ENCODE measurements around the gene NCKAP5.

NCKAP5 gene

DNA sequence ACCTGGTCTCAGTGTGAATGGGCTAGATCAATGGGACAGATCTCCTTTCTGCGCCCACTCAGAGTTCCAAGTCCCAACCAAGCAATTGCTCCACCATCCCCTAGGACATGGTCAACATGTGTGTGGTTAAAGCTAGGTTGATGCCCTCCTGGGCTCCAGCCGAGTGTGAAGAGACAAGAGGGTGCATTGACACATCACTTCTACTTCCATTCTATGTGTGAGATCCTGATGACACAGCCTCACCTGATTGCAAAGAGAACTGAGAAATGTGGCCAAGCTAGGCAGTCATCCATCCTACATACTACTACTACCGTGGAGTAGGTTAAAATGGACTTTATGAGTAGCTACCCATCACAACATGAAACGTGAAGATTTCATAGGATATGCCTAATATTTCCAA, 106.8 kb downstream of the NCKAP5 start:
- Histone ChIP-seq H3K36me3 (ENCODE audit: insufficient read depth, insufficient read length, low read length) (no peaks in the 10 kb centered on the region), H3K9me3 (ENCODE audit: insufficient read depth, low read length) (no peaks in the 10 kb centered on the region), H3K27me3 (ENCODE audit: insufficient read depth, insufficient read length) (no peaks in the 10 kb centered on the region), H3K4me1 (ENCODE audit: insufficient read depth, insufficient read length) (no peaks in the 10 kb centered on the region), H3K9ac (ENCODE audit: insufficient read length, low read depth) (no peak overlapping the region), H3K4me3 (ENCODE audit: insufficient read length, low read depth) (no peak overlapping the region)
- DNase-seq (ENCODE audit: low read depth, low spot score) = no peak
- TF ChIP-seq YY1 (IDR thresholded peaks at IDR 0.05; ENCODE audit: insufficient read depth, insufficient read length) (no peak), ZNF274 (IDR thresholded peaks at IDR 0.05; ENCODE audit: low read depth, low read length) (no peak), SUZ12 (IDR thresholded peaks at IDR 0.05; ENCODE audit: extremely low read depth, insufficient read depth, insufficient read length) (no peak)

- Histone ChIP-seq H3K4me1 (ENCODE audit: insufficient read depth, insufficient read length) (no peaks in the 10 kb centered on the region), H3K9me3 (ENCODE audit: insufficient read depth, low read length) (no peaks in the 10 kb centered on the region), H3K4me3 (ENCODE audit: insufficient read length, low read depth) (no peak overlapping the region), H3K9ac (ENCODE audit: insufficient read length, low read depth) (no peak overlapping the region), H3K36me3 (ENCODE audit: insufficient read depth, insufficient read length, low read length) (no peaks in the 10 kb centered on the region), H3K27me3 (ENCODE audit: insufficient read depth, insufficient read length) (no peaks in the 10 kb centered on the region)
- no peak for DNase-seq (ENCODE audit: low read depth, low spot score)
- TF ChIP-seq YY1 (IDR thresholded peaks at IDR 0.05; ENCODE audit: insufficient read depth, insufficient read length) (no peak), ZNF274 (IDR thresholded peaks at IDR 0.05; ENCODE audit: low read depth, low read length) (no peak), SUZ12 (IDR thresholded peaks at IDR 0.05; ENCODE audit: extremely low read depth, insufficient read depth, insufficient read length) (no peak)
Measured at GRCh38 chr2:133459590-133459989, 108.7 kb downstream of the NCKAP5 start.

DNA sequence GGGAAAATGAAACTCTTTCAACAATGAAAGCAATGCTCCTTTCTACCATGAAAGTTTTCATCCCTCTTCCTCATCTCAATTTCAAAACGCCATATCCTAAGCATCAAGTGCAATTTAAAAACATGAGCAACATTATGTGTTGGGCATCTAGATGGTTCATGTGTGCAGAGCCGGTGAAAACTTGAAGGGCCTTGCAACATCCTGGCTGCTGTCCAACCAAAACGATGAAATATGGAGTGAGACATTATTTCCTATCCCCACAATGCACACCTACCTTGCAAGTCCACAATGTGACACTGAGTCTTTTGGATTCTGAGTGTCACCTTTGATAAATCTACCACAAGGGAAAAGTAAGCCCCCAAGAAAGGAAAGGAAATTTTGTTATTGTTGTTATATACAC, 110.0 kb downstream of the NCKAP5 start:
- Histone ChIP-seq H3K4me3 (ENCODE audit: insufficient read length, low read depth) (no peak overlapping the region), H3K27me3 (ENCODE audit: insufficient read depth, insufficient read length) (no peaks in the 10 kb centered on the region), H3K36me3 (ENCODE audit: insufficient read depth, insufficient read length, low read length) (no peaks in the 10 kb centered on the region), H3K4me1 (ENCODE audit: insufficient read depth, insufficient read length) (no peaks in the 10 kb centered on the region), H3K9ac (ENCODE audit: insufficient read length, low read depth) (no peak overlapping the region), H3K9me3 (ENCODE audit: insufficient read depth, low read length) (no peaks in the 10 kb centered on the region)
- DNase-seq (ENCODE audit: low read depth, low spot score) = no peak
- no peak for TF ChIP-seq YY1 (IDR thresholded peaks at IDR 0.05; ENCODE audit: insufficient read depth, insufficient read length)
- TF ChIP-seq ZNF274 (IDR thresholded peaks at IDR 0.05; ENCODE audit: low read depth, low read length) = no peak
- TF ChIP-seq SUZ12 (IDR thresholded peaks at IDR 0.05; ENCODE audit: extremely low read depth, insufficient read depth, insufficient read length) = no peak

- TF ChIP-seq YY1 (IDR thresholded peaks at IDR 0.05; ENCODE audit: insufficient read depth, insufficient read length) (no peak), ZNF274 (IDR thresholded peaks at IDR 0.05; ENCODE audit: low read depth, low read length) (no peak), SUZ12 (IDR thresholded peaks at IDR 0.05; ENCODE audit: extremely low read depth, insufficient read depth, insufficient read length) (no peak)
- Histone ChIP-seq H3K36me3 (ENCODE audit: insufficient read depth, insufficient read length, low read length) (no peaks in the 10 kb centered on the region), H3K9me3 (ENCODE audit: insufficient read depth, low read length) (no peaks in the 10 kb centered on the region), H3K9ac (ENCODE audit: insufficient read length, low read depth) (no peak overlapping the region), H3K4me3 (ENCODE audit: insufficient read length, low read depth) (no peak overlapping the region), H3K4me1 (ENCODE audit: insufficient read depth, insufficient read length) (no peaks in the 10 kb centered on the region), H3K27me3 (ENCODE audit: insufficient read depth, insufficient read length) (no peaks in the 10 kb centered on the region)
- DNase-seq (ENCODE audit: low read depth, low spot score) = no peak
Measured at GRCh38 chr2:133457861-133458260, 110.4 kb downstream of the NCKAP5 start.

DNA sequence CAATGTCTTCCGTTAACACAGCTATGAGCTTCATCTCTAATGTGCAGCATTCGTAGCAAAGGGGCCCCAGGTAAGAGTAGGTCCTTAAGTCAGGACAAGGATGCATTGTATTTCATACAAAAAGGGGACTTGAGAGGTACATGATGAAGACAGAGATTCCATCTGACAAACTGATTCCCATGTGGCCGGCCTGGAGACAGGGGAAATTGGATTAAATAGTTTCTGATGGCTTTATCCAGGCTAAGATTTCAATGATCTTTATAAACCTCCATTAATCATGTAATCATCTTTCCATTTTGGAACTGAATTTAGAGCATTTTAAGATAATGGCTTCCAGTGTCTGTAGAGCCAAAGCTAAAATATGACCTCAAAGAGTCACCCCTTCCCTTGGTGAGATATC, 111.3 kb downstream of the NCKAP5 start:
- DNase-seq (ENCODE audit: low read depth, low spot score) = no peak
- TF ChIP-seq ZNF274 (IDR thresholded peaks at IDR 0.05; ENCODE audit: low read depth, low read length) (no peak), SUZ12 (IDR thresholded peaks at IDR 0.05; ENCODE audit: extremely low read depth, insufficient read depth, insufficient read length) (no peak), YY1 (IDR thresholded peaks at IDR 0.05; ENCODE audit: insufficient read depth, insufficient read length) (no peak)
- Histone ChIP-seq H3K9me3 (ENCODE audit: insufficient read depth, low read length) (no peaks in the 10 kb centered on the region), H3K36me3 (ENCODE audit: insufficient read depth, insufficient read length, low read length) (no peaks in the 10 kb centered on the region), H3K27me3 (ENCODE audit: insufficient read depth, insufficient read length) (no peaks in the 10 kb centered on the region), H3K4me3 (ENCODE audit: insufficient read length, low read depth) (no peak overlapping the region), H3K9ac (ENCODE audit: insufficient read length, low read depth) (no peak overlapping the region), H3K4me1 (ENCODE audit: insufficient read depth, insufficient read length) (no peaks in the 10 kb centered on the region)

DNA sequence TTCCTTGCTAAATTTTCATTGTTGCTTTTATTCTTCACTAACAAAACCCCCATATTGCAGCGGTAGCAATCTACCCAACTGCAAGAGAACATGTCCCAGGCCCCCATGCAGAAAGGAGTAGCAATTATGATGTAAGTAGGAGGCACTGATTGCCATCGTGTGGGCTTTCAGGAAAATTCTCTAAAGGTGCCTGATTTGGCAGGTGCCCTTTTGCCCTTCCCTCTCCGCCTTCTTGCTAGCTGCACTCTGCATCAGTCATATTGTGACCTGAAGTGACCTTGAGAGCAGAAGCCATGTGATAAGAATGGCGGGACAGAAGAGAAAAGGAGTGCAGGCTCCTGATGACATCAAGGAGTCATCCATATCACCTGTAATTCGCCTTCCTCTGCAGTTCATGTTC, 112.1 kb downstream of the NCKAP5 start:
- Histone ChIP-seq H3K4me3 (ENCODE audit: insufficient read length, low read depth) (no peak overlapping the region), H3K4me1 (ENCODE audit: insufficient read depth, insufficient read length) (no peaks in the 10 kb centered on the region), H3K36me3 (ENCODE audit: insufficient read depth, insufficient read length, low read length) (no peaks in the 10 kb centered on the region), H3K27me3 (ENCODE audit: insufficient read depth, insufficient read length) (no peaks in the 10 kb centered on the region), H3K9me3 (ENCODE audit: insufficient read depth, low read length) (no peaks in the 10 kb centered on the region), H3K9ac (ENCODE audit: insufficient read length, low read depth) (no peak overlapping the region)
- no peak for DNase-seq (ENCODE audit: low read depth, low spot score)
- TF ChIP-seq YY1 (IDR thresholded peaks at IDR 0.05; ENCODE audit: insufficient read depth, insufficient read length) = no peak
- TF ChIP-seq ZNF274 (IDR thresholded peaks at IDR 0.05; ENCODE audit: low read depth, low read length) = no peak
- TF ChIP-seq SUZ12 (IDR thresholded peaks at IDR 0.05; ENCODE audit: extremely low read depth, insufficient read depth, insufficient read length) = no peak

DNA sequence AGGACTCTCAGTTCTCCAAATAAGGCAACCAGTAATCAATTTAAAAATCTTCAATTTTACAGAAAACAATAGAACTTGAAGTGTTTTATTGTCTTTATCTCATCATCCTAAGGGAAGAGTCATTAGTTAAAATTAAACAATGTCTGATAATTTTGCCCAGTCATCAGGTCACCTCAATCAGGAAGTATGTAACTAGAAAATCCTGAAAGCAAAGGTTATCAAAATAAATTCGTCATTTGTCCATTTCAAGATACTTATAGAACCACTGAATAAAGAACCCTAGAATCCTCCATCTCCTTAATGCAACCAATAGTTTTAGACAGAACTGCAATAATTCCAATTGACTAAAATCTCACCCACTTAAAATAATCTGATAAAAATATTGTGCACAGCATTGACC, 115.2 kb downstream of the NCKAP5 start:
- TF ChIP-seq YY1 (IDR thresholded peaks at IDR 0.05; ENCODE audit: insufficient read depth, insufficient read length) (no peak), ZNF274 (IDR thresholded peaks at IDR 0.05; ENCODE audit: low read depth, low read length) (no peak), SUZ12 (IDR thresholded peaks at IDR 0.05; ENCODE audit: extremely low read depth, insufficient read depth, insufficient read length) (no peak)
- DNase-seq (ENCODE audit: low read depth, low spot score) = no peak
- Histone ChIP-seq H3K27me3 (ENCODE audit: insufficient read depth, insufficient read length) (no peaks in the 10 kb centered on the region), H3K4me3 (ENCODE audit: insufficient read length, low read depth) (no peak overlapping the region), H3K36me3 (ENCODE audit: insufficient read depth, insufficient read length, low read length) (no peaks in the 10 kb centered on the region), H3K9me3 (ENCODE audit: insufficient read depth, low read length) (no peaks in the 10 kb centered on the region), H3K9ac (ENCODE audit: insufficient read length, low read depth) (no peak overlapping the region), H3K4me1 (ENCODE audit: insufficient read depth, insufficient read length) (no peaks in the 10 kb centered on the region)

DNA sequence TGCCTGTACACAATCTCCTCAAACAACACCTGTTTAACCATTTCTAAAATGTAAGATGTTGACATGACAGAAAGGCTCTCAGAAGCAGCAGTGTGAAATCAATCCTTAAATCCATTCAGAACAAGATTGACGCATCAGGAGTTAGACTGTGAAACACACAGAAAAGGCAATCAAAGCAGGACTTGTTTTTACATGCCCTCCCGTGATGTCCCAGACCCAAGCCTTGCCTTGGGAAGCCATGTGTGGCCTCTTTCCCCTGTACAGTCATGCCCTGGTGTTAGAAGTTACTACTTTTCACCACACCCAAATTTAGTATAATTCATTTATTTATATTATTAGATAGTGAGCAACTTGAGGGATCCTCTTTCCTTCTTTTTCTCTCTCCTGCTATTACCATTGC, 115.7 kb downstream of the NCKAP5 start:
- Histone ChIP-seq H3K36me3 (ENCODE audit: insufficient read depth, insufficient read length, low read length) (no peaks in the 10 kb centered on the region), H3K27me3 (ENCODE audit: insufficient read depth, insufficient read length) (no peaks in the 10 kb centered on the region), H3K9me3 (ENCODE audit: insufficient read depth, low read length) (no peaks in the 10 kb centered on the region), H3K4me1 (ENCODE audit: insufficient read depth, insufficient read length) (no peaks in the 10 kb centered on the region), H3K4me3 (ENCODE audit: insufficient read length, low read depth) (no peak overlapping the region), H3K9ac (ENCODE audit: insufficient read length, low read depth) (no peak overlapping the region)
- TF ChIP-seq YY1 (IDR thresholded peaks at IDR 0.05; ENCODE audit: insufficient read depth, insufficient read length) (no peak), ZNF274 (IDR thresholded peaks at IDR 0.05; ENCODE audit: low read depth, low read length) (no peak), SUZ12 (IDR thresholded peaks at IDR 0.05; ENCODE audit: extremely low read depth, insufficient read depth, insufficient read length) (no peak)
- no peak for DNase-seq (ENCODE audit: low read depth, low spot score)

All from NT2/D1 (cell line).